HCT116 (cell line): ENCODE data around the gene CYP3A4. TPM values are rescaled to one million over a fixed set of nuclear protein-coding genes. Genes with fewer than 3 reads are reported as not detected.

ENCODE experiments used
- ATAC-seq: fragments of 200-7000 bp; cut with Tn5 transposase; 2 replicates; pipeline ENCODE4 v1.9.1; 2020; ENCODE audit warnings: mild to moderate bottlenecking, moderate library complexity
- BruUV-seq: library from RNA; stranded (reverse); fragments of 400-500 nt; replicated peaks from 2 replicates; lab custom pipeline; 2021; lab: Mats Ljungman, UMichigan
- CTCF ChIA-PET: fragments of 300-600 bp; sonication (Branson Sonifier 250); formaldehyde crosslinking; loops from one replicate; lab custom pipeline; 2021; ENCODE audit warnings: antibody characterized with exemption; lab: Charles Lee
- POLR2A ChIA-PET: fragments of 300-600, 350-600 bp; sonication (Branson Sonifier 250); formaldehyde crosslinking; loops from one replicate; lab custom pipeline; 2021; ENCODE audit warnings: antibody characterized with exemption; lab: Charles Lee
- RAD21 ChIA-PET, 2 experiments: fragments of 300-600 bp; sonication (Branson Sonifier 250); formaldehyde crosslinking; loops; one replicate each; lab custom pipeline; 2023; ENCODE audit warnings: low total read pairs in 2 of 2; ENCODE audit not compliant: uncharacterized antibody in 2 of 2, unreplicated experiment in 2 of 2, low non-redundant PET in 1 of 2; lab: Charles Lee
- DNase-seq: peaks from one replicate; pipeline ENCODE4 v3.0.0-alpha.2; 2010; ENCODE audit warnings: low read depth, low spot score
- H2AFZ ChIP-seq: fragments of 200-600 bp; shearing (Covaris generic), sonication (generic); 2 replicates; pipeline ENCODE4 v1.6.1; 2017; ENCODE audit warnings: low read depth, mixed run types, mixed read lengths, antibody characterized with exemption, low read length; ENCODE audit not compliant: poor library complexity, severe bottlenecking
- H3K27ac ChIP-seq: 2 replicates; pipeline ENCODE4 v1.5.1; 2012; ENCODE audit warnings: low read depth, low read length
- H3K27me3 ChIP-seq: fragments of 200-600 bp; sonication (generic); 2 replicates; pipeline ENCODE4 v1.6.1; 2016; ENCODE audit warnings: mixed run types, low read length, mixed read lengths; ENCODE audit not compliant: insufficient read depth
- H3K36me3 ChIP-seq, 2 experiments: fragments of 200-500 bp in 1 of 2; fragments of 200-600 bp in 1 of 2; sonication (Bioruptor generic) in 1 of 2; sonication (generic) in 1 of 2; 2 replicates each; pipeline versions ENCODE4 v1.5.1 to v1.6.1; 2014 to 2016; ENCODE audit warnings: low read length in 2 of 2, inconsistent platforms in 1 of 2, mixed read lengths in 1 of 2, mixed run types in 1 of 2; ENCODE audit not compliant: insufficient read depth in 2 of 2, control insufficient read depth in 1 of 2
- H3K4me1 ChIP-seq, 2 experiments: fragments of 200-600 bp in 1 of 2; sonication (generic) in 1 of 2; 2 replicates each; pipeline versions ENCODE4 v1.5.1 to v1.6.1; 2012 to 2017; ENCODE audit warnings: low read length in 2 of 2, inconsistent platforms in 1 of 2, mild to moderate bottlenecking in 1 of 2, mixed read lengths in 1 of 2, mixed run types in 1 of 2, moderate library complexity in 1 of 2; ENCODE audit not compliant: insufficient read depth in 2 of 2, control insufficient read depth in 1 of 2
- H3K4me2 ChIP-seq: fragments of 200-600 bp; sonication (generic); 2 replicates; pipeline ENCODE4 v1.6.1; 2017; ENCODE audit warnings: mixed run types, low read length, mixed read lengths
- H3K4me3 ChIP-seq, 2 experiments: fragments of 200-600 bp in 1 of 2; sonication (generic) in 1 of 2; replicated peaks in 1 of 2; 2 replicates each; pipeline ENCODE4 v1.5.1; 2011 to 2016; ENCODE audit warnings: low read length in 2 of 2, control low read depth in 1 of 2, low read depth in 1 of 2, mild to moderate bottlenecking in 1 of 2, mixed read lengths in 1 of 2, mixed run types in 1 of 2
- H3K79me2 ChIP-seq: fragments of 200-600 bp; sonication (generic); 2 replicates; pipeline ENCODE4 v1.6.1; 2017; ENCODE audit warnings: mild to moderate bottlenecking, mixed run types, low read length, moderate library complexity, mixed read lengths; ENCODE audit not compliant: insufficient read depth
- H3K9ac ChIP-seq: fragments of 200-600 bp; sonication (generic); 2 replicates; pipeline ENCODE4 v1.6.1; 2016; ENCODE audit warnings: low read length, mixed read lengths
- H3K9me2 ChIP-seq: fragments of 200-600 bp; sonication (generic), shearing (Covaris generic); 2 replicates; pipeline ENCODE4 v1.6.1; 2017; ENCODE audit warnings: mixed run types, mild to moderate bottlenecking, moderate library complexity; ENCODE audit not compliant: insufficient read depth
- H3K9me3 ChIP-seq, 2 experiments: fragments of 200-500 bp in 1 of 2; fragments of 200-600 bp in 1 of 2; sonication (Bioruptor generic) in 1 of 2; sonication (generic) in 1 of 2; 2 replicates each; pipeline ENCODE4 v1.6.1; 2014 to 2017; ENCODE audit warnings: low read length in 2 of 2, mixed read lengths in 2 of 2, inconsistent platforms in 1 of 2, low read depth in 1 of 2, mild to moderate bottlenecking in 1 of 2, mixed run types in 1 of 2, moderate library complexity in 1 of 2; ENCODE audit not compliant: control insufficient read depth in 1 of 2, insufficient read depth in 1 of 2
- H4K20me1 ChIP-seq: fragments of 200-600 bp; sonication (generic), shearing (Covaris generic); 2 replicates; pipeline ENCODE4 v1.6.1; 2017; ENCODE audit warnings: mixed run types, mild to moderate bottlenecking, moderate library complexity; ENCODE audit not compliant: insufficient read depth
- ATF3 ChIP-seq: IDR thresholded peaks from 2 replicates; pipeline ENCODE4 v1.6.1; 2012
- CEBPB ChIP-seq: IDR thresholded peaks from 2 replicates; pipeline ENCODE4 v1.6.1; 2012; ENCODE audit warnings: low read depth
- CTCF ChIP-seq, 3 experiments: fragments of 200-600 bp in 1 of 3; sonication (generic) in 1 of 3; IDR thresholded peaks in 2 of 3; conservative IDR thresholded peaks in 1 of 3; 2 replicates each; pipeline ENCODE4 v1.5.1; 2012 to 2017; ENCODE audit warnings: low read depth in 2 of 3, low read length in 2 of 3, antibody characterized with exemption in 1 of 3, borderline replicate concordance in 1 of 3, control low read depth in 1 of 3, mild to moderate bottlenecking in 1 of 3, mixed read lengths in 1 of 3, mixed run types in 1 of 3, moderate library complexity in 1 of 3; ENCODE audit not compliant: insufficient read depth in 1 of 3
- EZH2 ChIP-seq: fragments of 200-600 bp; sonication (generic); IDR thresholded peaks from 2 replicates; pipeline ENCODE4 v1.6.1; 2017; ENCODE audit warnings: antibody characterized with exemption, mixed run types
- FOSL1 ChIP-seq: IDR thresholded peaks from 2 replicates; pipeline ENCODE4 v1.6.1; 2012; ENCODE audit warnings: low read depth
- MAX ChIP-seq: IDR thresholded peaks from 2 replicates; pipeline ENCODE4 v1.6.1; 2012
- RAD21 ChIP-seq: IDR thresholded peaks from 2 replicates; pipeline ENCODE4 v1.6.1; 2012; ENCODE audit warnings: low read depth, mild to moderate bottlenecking
- REST ChIP-seq: IDR thresholded peaks from 2 replicates; pipeline ENCODE4 v1.6.1; 2012; ENCODE audit warnings: low read depth
- SIN3A ChIP-seq: IDR thresholded peaks from 2 replicates; pipeline ENCODE4 v1.6.1; 2012; ENCODE audit warnings: low read depth
- SP1 ChIP-seq: IDR thresholded peaks from 2 replicates; pipeline ENCODE4 v1.6.1; 2012; ENCODE audit warnings: low read depth
- SRF ChIP-seq: IDR thresholded peaks from 2 replicates; pipeline ENCODE4 v1.6.1; 2012; ENCODE audit warnings: low read depth
- ZFX ChIP-seq: fragments of 450-650 bp; IDR thresholded peaks from 2 replicates; pipeline ENCODE4 v1.6.1; 2017
- intact Hi-C: fragments of 100-400 bp; cut with micrococcal nuclease; formaldehyde crosslinking; loops from 2 replicates; pipeline ENCODE4 v1.10.0; 2022
- total RNA-seq: library from RNA; stranded (reverse); gene quantifications from one replicate; pipeline ENCODE4 v1.2.1, GENCODE V29; 2021; ENCODE audit not compliant: unreplicated experiment
- TF ChIP-seq, protein P1 (sequence below): IDR thresholded peaks from 2 replicates; pipeline ENCODE4 v1.6.1; 2011; ENCODE audit warnings: mild to moderate bottlenecking, low read length, moderate library complexity; ENCODE audit not compliant: insufficient replicate concordance; ENCODE audit errors: extremely low read depth

Gene CYP3A4
- total RNA-seq, 1 experiment from 2014 or later = 0.25 TPM

DNA sequence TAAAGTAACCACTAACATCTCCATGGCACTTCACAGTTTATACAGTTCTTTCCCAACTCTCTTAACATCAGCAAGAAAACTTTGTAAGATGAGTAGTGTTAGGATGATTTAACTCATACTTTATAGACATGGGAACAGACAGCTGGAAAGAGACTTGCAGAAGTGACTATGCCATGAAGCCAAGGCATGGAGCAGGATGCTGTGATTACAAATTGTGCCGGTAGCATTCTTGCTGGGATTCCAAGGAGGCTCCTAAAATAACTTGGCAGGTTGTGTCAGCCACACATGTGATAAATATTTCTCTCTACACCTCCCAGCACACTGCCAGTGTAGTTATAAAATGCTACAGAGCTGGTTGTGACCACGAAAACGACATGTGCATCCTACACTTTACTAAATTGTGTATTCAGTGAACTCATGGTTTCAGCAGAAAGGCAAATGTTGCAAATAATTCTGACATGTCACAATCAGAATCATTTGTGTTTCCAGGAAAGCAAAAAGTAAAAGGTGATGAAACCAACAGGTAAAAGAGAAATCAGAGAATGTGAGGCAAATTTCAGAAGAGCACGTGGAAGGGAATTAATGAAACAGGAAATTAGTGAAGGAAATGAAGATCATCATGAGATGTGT, 5.6 kb upstream of the CYP3A4 start:
- Histone ChIP-seq H3K27ac (no peak overlapping the region), H3K79me2 (no peaks in the 10 kb centered on the region), H3K4me1 (no peaks in the 10 kb centered on the region), H3K9ac (no peak overlapping the region), H3K4me2 (no peak overlapping the region), H3K36me3 (no peaks in the 10 kb centered on the region), H3K27me3 (peaks cover 12% of the 10 kb centered on the region), H2AFZ (no peak overlapping the region), H3K9me2 (no peaks in the 10 kb centered on the region), H4K20me1 (no peaks in the 10 kb centered on the region), H3K9me3 (no peaks in the 10 kb centered on the region), H3K4me3 (no peak overlapping the region)
- ATAC-seq (no peak), DNase-seq (no peak)
- no peak for TF ChIP-seq CTCF (IDR thresholded peaks at IDR 0.05 in 2 of 3, conservative IDR thresholded peaks at IDR 0.05 in 1 of 3; ENCODE audit: borderline replicate concordance in 1 of 3, insufficient read depth in 1 of 3, low read depth in 2 of 3, low read length in 2 of 3)
- TF ChIP-seq CEBPB = no peak
- no peak for TF ChIP-seq MAX
- no peak for TF ChIP-seq SIN3A
- TF ChIP-seq SP1 = no peak
- no peak for TF ChIP-seq SRF
- POLR2A ChIA-PET = no interaction called here
- BruUV-seq = no TSS peak
- RAD21 ChIA-PET = no interaction called here
- intact Hi-C loops = no loop called here
- CTCF ChIA-PET = no interaction called here

- no peaks in the 10 kb centered on the region for H3K4me1 ChIP-seq
- H3K79me2 ChIP-seq = no peaks in the 10 kb centered on the region
- H3K9ac ChIP-seq = no peak overlapping the region
- BruUV-seq = no TSS peak
- H4K20me1 ChIP-seq = no peaks in the 10 kb centered on the region
- intact Hi-C loops = no loop called here
- H3K9me3 ChIP-seq = no peaks in the 10 kb centered on the region
- no peak overlapping the region for H3K4me2 ChIP-seq
- ATAC-seq (no peak), DNase-seq (no peak)
- no peaks in the 10 kb centered on the region for H3K9me2 ChIP-seq
- no peak overlapping the region for H3K4me3 ChIP-seq
- H3K27me3 ChIP-seq = peaks cover 14% of the 10 kb centered on the region
- ChIA-PET POLR2A (no interaction called here), RAD21 (no interaction called here), CTCF (no interaction called here)
- H2AFZ ChIP-seq = no peak overlapping the region
- no peak overlapping the region for H3K27ac ChIP-seq
- no peaks in the 10 kb centered on the region for H3K36me3 ChIP-seq
- no peak for TF ChIP-seq ATF3
- no peak for TF ChIP-seq SP1
- TF ChIP-seq FOSL1 = no peak
- TF ChIP-seq, protein P1, sequence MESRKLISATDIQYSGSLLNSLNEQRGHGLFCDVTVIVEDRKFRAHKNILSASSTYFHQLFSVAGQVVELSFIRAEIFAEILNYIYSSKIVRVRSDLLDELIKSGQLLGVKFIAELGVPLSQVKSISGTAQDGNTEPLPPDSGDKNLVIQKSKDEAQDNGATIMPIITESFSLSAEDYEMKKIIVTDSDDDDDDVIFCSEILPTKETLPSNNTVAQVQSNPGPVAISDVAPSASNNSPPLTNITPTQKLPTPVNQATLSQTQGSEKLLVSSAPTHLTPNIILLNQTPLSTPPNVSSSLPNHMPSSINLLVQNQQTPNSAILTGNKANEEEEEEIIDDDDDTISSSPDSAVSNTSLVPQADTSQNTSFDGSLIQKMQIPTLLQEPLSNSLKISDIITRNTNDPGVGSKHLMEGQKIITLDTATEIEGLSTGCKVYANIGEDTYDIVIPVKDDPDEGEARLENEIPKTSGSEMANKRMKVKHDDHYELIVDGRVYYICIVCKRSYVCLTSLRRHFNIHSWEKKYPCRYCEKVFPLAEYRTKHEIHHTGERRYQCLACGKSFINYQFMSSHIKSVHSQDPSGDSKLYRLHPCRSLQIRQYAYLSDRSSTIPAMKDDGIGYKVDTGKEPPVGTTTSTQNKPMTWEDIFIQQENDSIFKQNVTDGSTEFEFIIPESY = no peak
- TF ChIP-seq EZH2 = no peak
- no peak for TF ChIP-seq ZFX
- no peak for TF ChIP-seq CEBPB
- TF ChIP-seq RAD21 = no peak
- no peak for TF ChIP-seq REST
Measured at GRCh38 chr7:99788554-99788953, 4.6 kb upstream of the CYP3A4 start.
